Esophagus squamous epithelium (tissue), 5 donors: Measurements from ENCODE around the gene PCBP2. TPM values are rescaled to one million over a fixed set of nuclear protein-coding genes. Genes with fewer than 3 reads are reported as not detected.
"Not testable (repeated sequence)": the region's sequence is repeated elsewhere in the genome, so short reads cannot be mapped to it uniquely, and the experiment has no call there.

Source experiments
- DNase-seq: peaks from one replicate; lab custom pipeline; 2025; lab: John Stamatoyannopoulos, UW
- H3K27ac ChIP-seq, 4 donors: fragments of 200-600 bp; sonication (generic); one replicate each; pipeline ENCODE4 v1.5.1; 2016 to 2019; ENCODE audit warnings: mild to moderate bottlenecking in 1 of 4
- H3K27me3 ChIP-seq, 4 donors: fragments of 200-600 bp; sonication (generic); 1 replicate in 3 of 4; 2 replicates in 1 of 4; pipeline versions ENCODE4 v1.5.1 to v1.6.0; 2017 to 2021; ENCODE audit warnings: antibody characterized with exemption in 1 of 4
- H3K36me3 ChIP-seq, 3 donors: fragments of 200-600 bp; sonication (generic); one replicate each; pipeline ENCODE4 v1.5.1; 2016 to 2019
- H3K4me1 ChIP-seq, 3 donors: fragments of 200-600 bp; sonication (generic); one replicate each; pipeline ENCODE4 v1.5.1; 2017 to 2019
- H3K4me3 ChIP-seq, 4 donors: fragments of 200-600 bp; sonication (generic); 1 replicate in 3 of 4; 2 replicates in 1 of 4; pipeline ENCODE4 v1.5.1; 2016 to 2019; ENCODE audit warnings: mild to moderate bottlenecking in 2 of 4, moderate library complexity in 1 of 4
- H3K9me3 ChIP-seq, 3 donors: fragments of 200-600 bp; sonication (generic); one replicate each; pipeline ENCODE4 v1.5.1; 2016 to 2019
- CTCF ChIP-seq, 6 experiments: fragments of 450-650 bp in 4 of 6; fragments of 200-600 bp in 2 of 6; sonication (generic) in 2 of 6; IDR thresholded peaks; one replicate each; pipeline ENCODE4 v1.5.1; 2016 to 2019; ENCODE audit warnings: antibody characterized with exemption in 6 of 6, mild to moderate bottlenecking in 4 of 6, moderate library complexity in 4 of 6
- POLR2A ChIP-seq, 4 donors: fragments of 450-650 bp; IDR thresholded peaks; one replicate each; pipeline ENCODE4 v1.6.1; 2017; ENCODE audit warnings: antibody characterized with exemption in 4 of 4, mild to moderate bottlenecking in 4 of 4, moderate library complexity in 3 of 4
- WGBS, 2 donors: methylation state at CpG; one replicate each; pipeline ENCODE4 v1.1.5; 2018; 5-methylcytosine and 5-hydroxymethylcytosine counted together
- intact Hi-C: fragments of 100-400 bp; cut with DNase I; formaldehyde crosslinking; loops from one replicate; pipeline ENCODE4 v1.15.0; 2022
- total RNA-seq, 4 donors: library from RNA; depleted of rRNA; stranded (reverse); fragments of >200 nt; gene quantifications; one replicate each; pipeline ENCODE4 v1.1.0, GENCODE V29; 2016
- donor health status: DM: yes; HTN: yes; CAD: no.

Gene PCBP2
- 100 to 1,000 TPM; 202 to 400 (median 287) TPM for total RNA-seq

- Histone ChIP-seq H3K27ac (peak within 1 kb of the TSS; percentile 95 to 99 (median 98)), H3K4me3 (peak within 1 kb of the TSS; percentile 78 to 90 (median 85)), H3K4me1 (peaks cover 12 to 41% (median 20%) of the 10 kb centered on the region in 3 donors), H3K36me3 (peaks cover 15 to 53% (median 23%) of the 10 kb centered on the region in 3 donors), H3K9me3 (no peaks in the 10 kb centered on the region), H3K27me3 (no peaks in the 10 kb centered on the region)
- intact Hi-C loops, result loop anchor here (10.0 kb wide), 1 partner anchor 53 kb away; the partner anchor contains the start of genes NPFF and TARBP2
- TF ChIP-seq CTCF (IDR thresholded peaks at IDR 0.05) (peak; percentile 77 to 96 (median 95)), POLR2A (IDR thresholded peaks at IDR 0.05) (peak in 3 of 4 donors; percentile 62 to 76 (median 67))
- 1 to 2% methylated on average over 7 to 9 of the region's 32 CpGs for WGBS, 2 donors
- DNase-seq, result peak; percentile 87
Observed at GRCh38 chr12:53451661-53452158, at the start of gene PCBP2. Gene PCBP2, plus strand, starts transcription at chr12:53452102. Its CDS starts 2,699 bp downstream, at chr12:53454801.

- H3K27ac ChIP-seq, intact Hi-C loops, H3K4me3 ChIP-seq, H3K27me3 ChIP-seq, H3K9me3 ChIP-seq, DNase-seq: not testable (repeated sequence)
- peaks cover 0 to 20% (median 9%) of the 10 kb centered on the region in 3 donors for H3K4me1 ChIP-seq
- H3K36me3 ChIP-seq, result peaks cover 5 to 86% (median 19%) of the 10 kb centered on the region in 3 donors
- 95 to 100% methylated on average over 5 to 11 of the region's 16 CpGs for WGBS, 2 donors
Observed at GRCh38 chr12:53402351-53402750, 49.6 kb upstream of the PCBP2 start.

- H3K27ac ChIP-seq, result no peak overlapping the region
- peaks cover 0 to 15% (median 6%) of the 10 kb centered on the region in 3 donors for H3K4me1 ChIP-seq
- no peak overlapping the region for H3K4me3 ChIP-seq
- TF ChIP-seq POLR2A (IDR thresholded peaks at IDR 0.05), result no peak
- no peak for TF ChIP-seq CTCF (IDR thresholded peaks at IDR 0.05)
- H3K36me3 ChIP-seq, result peaks cover 10 to 86% (median 24%) of the 10 kb centered on the region in 3 donors
- intact Hi-C loops, result no loop called here
- WGBS, 2 donors, result 85 to 88% methylated on average over 7 of the region's 7 CpGs
- no peaks in the 10 kb centered on the region for H3K9me3 ChIP-seq
- H3K27me3 ChIP-seq, result no peaks in the 10 kb centered on the region
- DNase-seq, result no peak
Observed at GRCh38 chr12:53402871-53403270, 49.0 kb upstream of the PCBP2 start.

GRCh38 chr12:53410951-53411350, 41.0 kb upstream of the PCBP2 start:
- Histone ChIP-seq H3K4me1 (peaks cover 0 to 37% (median 6%) of the 10 kb centered on the region in 3 donors), H3K27ac (no peak overlapping the region), H3K27me3 (no peaks in the 10 kb centered on the region), H3K36me3 (peaks cover 27 to 94% (median 44%) of the 10 kb centered on the region in 3 donors), H3K9me3 (no peaks in the 10 kb centered on the region), H3K4me3 (no peak overlapping the region)
- DNase-seq, result no peak
- TF ChIP-seq CTCF (IDR thresholded peaks at IDR 0.05) (no peak), POLR2A (IDR thresholded peaks at IDR 0.05) (no peak)
- 92 to 95% methylated on average over 5 of the region's 5 CpGs for WGBS, 2 donors
- intact Hi-C loops, result no loop called here

GRCh38 chr12:53413485-53414204, 38.3 kb upstream of the PCBP2 start:
- peak overlapping the region in 1 of 4 donors; percentile 20 for H3K27ac ChIP-seq
- peaks cover 0 to 42% (median 6%) of the 10 kb centered on the region in 3 donors for H3K4me1 ChIP-seq
- no peaks in the 10 kb centered on the region for H3K9me3 ChIP-seq
- no peak for DNase-seq
- peaks cover 16 to 67% (median 19%) of the 10 kb centered on the region in 3 donors for H3K36me3 ChIP-seq
- TF ChIP-seq CTCF (IDR thresholded peaks at IDR 0.05), result no peak
- TF ChIP-seq POLR2A (IDR thresholded peaks at IDR 0.05), result no peak
- intact Hi-C loops, result no loop called here
- no peaks in the 10 kb centered on the region for H3K27me3 ChIP-seq
- H3K4me3 ChIP-seq, result no peak overlapping the region
- WGBS, 2 donors, result 53 to 74% methylated on average over 3 of the region's 3 CpGs
